HepG2 (cell line): Measurements from ENCODE around the gene FBXL20.

Experiments
- EZH2 ChIP-seq: conservative IDR thresholded peaks from 2 replicates; pipeline ENCODE4 v1.6.1; 2012; ENCODE audit warnings: mild to moderate bottlenecking, low read depth, low read length, moderate library complexity
- SRSF9 ChIP-seq: fragments of 200-400 bp; formaldehyde crosslinking; IDR thresholded peaks from 2 replicates; pipeline ENCODE4 v1.6.1; 2018; ENCODE audit warnings: borderline replicate concordance, mild to moderate bottlenecking, low read depth, low read length; ENCODE audit not compliant: insufficient read depth, poor library complexity, severe bottlenecking

GRCh38 chr17:39277110-39277509 is 124.3 kb downstream of the FBXL20 start:
- TF ChIP-seq SRSF9 (no peak), EZH2 (no peak)
